Suppressor macrophage (primary cell): ENCODE measurements around the gene KRT35.
A peak's percentile ranks its signal among the peaks of the same experiment; 100 is the strongest.

ENCODE experiments used
- DNase-seq, 4 experiments: peaks; one replicate each; pipeline ENCODE4 v3.0.0-alpha.2; 2020 to 2022

KRT35 gene

DNA sequence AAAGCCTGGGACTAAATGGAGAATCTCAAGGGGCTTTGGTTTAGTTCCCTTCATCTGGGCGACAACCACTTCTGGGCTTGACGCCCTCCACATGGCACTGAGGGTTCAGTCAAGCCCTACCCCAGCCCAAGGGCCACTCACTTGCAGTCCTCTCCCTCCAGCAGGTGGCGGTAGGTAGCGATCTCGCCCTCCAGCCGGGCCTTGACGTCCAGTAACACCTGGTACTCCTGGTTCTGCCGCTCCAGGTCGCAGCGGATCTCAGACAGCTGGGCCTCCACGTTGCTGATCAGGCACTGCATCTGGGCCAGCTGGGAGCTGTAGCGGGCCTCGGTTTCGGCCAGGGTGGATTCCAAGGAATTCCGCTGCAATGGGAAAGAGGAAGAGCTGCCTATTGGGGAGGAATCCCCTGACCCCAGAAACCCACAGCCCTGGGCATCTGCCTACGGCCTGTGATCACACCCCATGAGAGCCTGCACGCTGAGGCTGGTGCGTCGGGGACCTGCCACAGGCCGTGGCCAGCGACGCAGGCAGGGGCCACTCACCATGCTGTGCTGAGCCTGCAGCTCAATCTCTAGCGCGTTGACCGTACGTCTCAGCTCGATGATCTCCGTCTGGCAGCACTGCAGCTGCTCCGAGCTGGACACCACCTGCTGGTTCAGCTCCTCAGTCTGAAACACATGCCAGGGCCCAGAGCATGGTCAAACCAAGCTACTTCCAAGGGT lies 6.0 kb upstream of the KRT35 start:
- DNase-seq = peak; percentile 42 to 77 (median 58)

- DNase-seq = no peak
These were observed 5.4 kb upstream of the KRT35 start for GRCh38 chr17:41486316-41486715.

- no peak for DNase-seq
These were observed 4.3 kb upstream of the KRT35 start for GRCh38 chr17:41484920-41485904.

- no peak for DNase-seq
These were observed 3.3 kb upstream of the KRT35 start for GRCh38 chr17:41483991-41484826.

DNA sequence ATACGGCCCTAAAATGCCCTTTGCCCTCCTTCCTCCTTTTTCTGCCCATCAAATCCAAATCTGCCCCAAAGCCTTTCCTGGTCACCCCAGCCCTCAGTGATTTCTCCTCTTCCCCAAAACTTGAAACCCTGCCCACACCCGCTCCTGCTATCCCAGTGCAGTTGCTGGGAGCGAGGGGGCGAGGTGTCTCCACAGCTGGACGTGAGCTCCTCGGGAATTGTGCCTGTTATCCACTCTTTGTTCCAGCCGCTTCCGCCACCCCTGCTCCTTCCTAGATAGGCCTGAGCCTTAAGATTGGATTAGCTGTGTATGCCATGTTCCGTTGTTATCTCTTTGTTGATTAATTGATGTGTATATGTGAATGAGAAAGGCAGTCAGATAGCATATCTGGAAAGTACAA lies 2.6 kb upstream of the KRT35 start:
- DNase-seq = no peak

GRCh38 chr17:41480581-41480980 lies 370 bp downstream of the KRT35 start:
- no peak for DNase-seq

DNA sequence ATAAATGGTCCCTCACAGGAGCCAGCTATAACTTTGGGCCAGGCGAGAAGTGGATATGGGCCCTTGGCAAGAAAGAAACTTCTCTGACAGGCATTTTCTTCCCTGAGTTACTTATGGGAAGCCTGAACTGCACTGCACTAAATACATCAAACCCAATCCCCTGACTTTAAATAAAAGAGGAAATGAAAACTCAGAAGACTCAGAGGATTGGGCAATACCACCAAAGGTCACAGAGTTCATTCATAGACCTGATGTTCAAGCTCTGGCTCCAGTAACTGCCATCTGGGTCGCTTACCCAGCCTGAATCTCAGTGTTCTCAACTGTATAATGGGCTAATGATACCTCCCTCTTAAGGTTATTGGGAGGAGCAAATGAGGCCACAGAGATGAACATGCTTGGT lies 815 bp downstream of the KRT35 start:
- peak in 2 of 4 experiments; percentile 55 to 87 for DNase-seq

- no peak for DNase-seq
These were observed 2.7 kb downstream of the KRT35 start for GRCh38 chr17:41478237-41478636.

GRCh38 chr17:41476866-41477815 lies 3.8 kb downstream of the KRT35 start:
- DNase-seq = no peak

DNA sequence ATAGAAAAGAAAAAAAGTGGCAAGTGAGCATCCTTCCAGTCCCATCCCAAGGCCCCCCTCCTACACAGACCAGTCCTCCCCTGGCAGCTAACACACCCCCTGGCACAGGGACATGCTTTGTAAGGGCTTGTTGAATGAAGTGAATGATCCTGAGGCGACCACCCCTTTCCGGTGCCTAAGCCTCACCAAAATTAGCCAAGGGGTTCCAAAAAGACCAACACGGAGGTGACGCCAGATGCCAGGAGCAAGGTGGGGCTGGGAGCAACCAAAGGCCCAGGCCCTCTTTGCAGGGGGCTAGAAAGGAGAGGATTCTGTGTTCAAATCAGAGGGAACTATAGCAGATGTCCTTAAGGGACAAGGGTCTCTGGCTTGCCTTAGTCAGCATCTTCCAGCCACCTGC lies 5.5 kb downstream of the KRT35 start:
- DNase-seq = no peak

GRCh38 chr17:41474863-41475262 lies 6.1 kb downstream of the KRT35 start:
- no peak for DNase-seq

- no peak for DNase-seq
These were observed 12.6 kb downstream of the KRT35 start for GRCh38 chr17:41468346-41468745.

DNA sequence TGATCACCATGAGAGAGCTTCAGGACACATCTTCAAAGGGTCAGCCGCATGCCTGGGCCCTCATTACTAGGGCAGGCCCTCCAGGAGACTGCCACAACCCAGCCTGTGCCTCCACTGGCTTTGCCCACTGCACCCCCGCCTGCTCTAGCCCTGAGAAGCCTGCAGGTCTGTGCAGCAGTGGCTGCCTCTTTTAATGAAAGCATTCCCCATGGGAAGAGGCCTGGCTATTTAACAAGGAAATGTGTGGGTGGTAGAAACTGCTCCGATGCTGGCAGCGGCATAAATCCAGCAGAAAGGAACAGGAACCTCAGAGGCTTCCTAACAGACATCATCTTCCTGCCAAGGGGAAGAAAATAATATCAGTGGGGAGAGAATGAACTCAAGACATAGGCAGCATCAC lies 13.4 kb downstream of the KRT35 start:
- no peak for DNase-seq

GRCh38 chr17:41466988-41467387 lies 14.0 kb downstream of the KRT35 start, which contains the start of gene KRT32:
Gene KRT32 (minus strand): TSS chr17:41467386. CDS start chr17:41467325, 61 bp downstream.
- no peak for DNase-seq

- DNase-seq = peak in 3 of 4 experiments; percentile 14 to 31 (median 29)
These were observed 16.3 kb downstream of the KRT35 start for GRCh38 chr17:41464682-41465081.

DNA sequence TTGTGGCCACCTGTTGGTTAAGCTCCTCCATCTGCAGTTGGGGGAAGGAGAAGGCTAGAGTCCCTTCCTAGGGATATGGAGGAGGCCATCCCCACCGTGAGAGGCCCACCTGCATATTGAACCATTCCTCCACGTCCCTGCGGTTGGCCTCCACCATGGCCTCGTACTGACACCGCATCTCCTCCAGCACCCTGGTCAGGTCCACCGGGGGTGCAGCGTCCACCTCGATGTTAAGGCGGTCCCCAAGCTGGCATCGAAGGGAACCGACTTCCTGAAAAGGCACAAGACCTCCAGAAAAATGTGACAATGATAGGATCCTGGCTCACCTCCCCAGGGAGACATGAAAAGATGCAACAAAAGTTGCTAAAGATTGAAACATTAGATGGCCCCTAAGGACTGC lies 16.8 kb downstream of the KRT35 start:
- DNase-seq = no peak

DNA sequence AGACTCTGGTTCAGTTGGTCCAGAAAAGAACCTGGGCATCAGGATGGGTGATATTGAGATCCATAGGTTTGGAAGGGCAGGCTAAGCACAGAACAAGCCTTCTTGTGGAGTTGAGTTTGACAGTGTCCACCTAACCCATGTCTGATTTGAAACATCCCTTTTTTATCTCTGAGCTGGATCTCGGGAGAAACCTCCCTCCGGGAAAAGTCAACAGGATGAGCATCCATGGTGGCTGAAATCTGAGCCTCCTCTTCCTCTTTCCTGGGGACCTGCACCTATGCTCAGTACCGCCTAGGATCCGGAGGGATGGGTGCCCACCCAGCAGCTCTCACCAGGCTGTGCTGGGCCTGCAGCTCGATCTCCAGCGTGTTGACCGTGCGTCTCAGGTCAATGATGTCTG lies 17.2 kb downstream of the KRT35 start:
- DNase-seq = no peak

- DNase-seq = no peak
These were observed 18.2 kb downstream of the KRT35 start for GRCh38 chr17:41462705-41463104.

DNA sequence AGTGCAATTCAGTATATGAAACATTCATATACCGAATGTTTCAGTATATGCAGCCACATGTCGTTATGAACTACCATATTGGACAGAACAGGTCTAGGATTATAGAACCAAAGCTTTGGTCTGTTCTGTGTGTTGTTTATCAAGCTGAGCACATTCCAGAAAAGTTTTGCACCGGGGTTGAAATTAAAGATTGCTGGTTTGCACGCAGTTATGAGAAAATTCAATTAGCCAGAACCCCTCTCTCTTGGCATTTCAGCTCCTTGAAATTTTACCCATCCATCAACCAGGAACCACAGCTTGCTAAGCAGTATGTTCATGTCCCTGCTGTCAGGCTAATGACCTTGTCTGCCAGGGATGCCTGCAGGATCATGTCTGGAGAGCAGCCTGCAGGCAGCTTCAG lies 23.3 kb downstream of the KRT35 start:
- no peak for DNase-seq

- DNase-seq = no peak
These were observed 24.7 kb downstream of the KRT35 start for GRCh38 chr17:41456204-41456603.

- no peak for DNase-seq
These were observed 25.7 kb downstream of the KRT35 start for GRCh38 chr17:41455236-41455635.

DNA sequence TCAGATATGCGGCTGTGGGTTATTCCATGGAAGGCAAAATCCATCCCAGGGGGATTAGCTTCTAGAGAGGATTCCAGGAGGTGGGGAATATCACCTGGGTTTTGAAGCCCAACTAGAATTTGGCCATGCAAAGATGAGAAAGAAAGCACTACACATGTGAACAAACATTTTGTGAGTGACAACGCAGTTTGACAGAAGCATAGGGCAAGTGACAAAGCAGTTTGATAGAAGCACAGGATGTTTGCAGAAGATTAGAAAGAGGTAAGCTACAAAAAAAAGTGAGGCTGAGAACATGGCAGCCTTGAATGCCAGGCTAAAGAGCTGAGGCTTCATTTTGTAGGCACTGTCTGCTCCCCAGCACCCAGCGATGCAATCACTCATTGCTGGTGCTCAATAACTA lies 27.9 kb downstream of the KRT35 start:
- DNase-seq = no peak
